K562 (cell line): ENCODE results near the gene NAIF1. TPM values are rescaled to one million over a fixed set of nuclear protein-coding genes. Genes with fewer than 3 reads are reported as not detected.

Experiments
- BHLHE40 ChIP-seq: IDR thresholded peaks from 2 replicates; pipeline ENCODE4 v1.6.1; 2011; ENCODE audit warnings: low read length, improper control_type of control experiment
- BMI1 ChIP-seq: fragments of 150-350 bp; IDR thresholded peaks from 2 replicates; pipeline ENCODE4 v1.6.1; 2014; ENCODE audit warnings: low read length
- CC2D1A ChIP-seq: fragments of 450-650 bp; IDR thresholded peaks from 2 replicates; pipeline ENCODE4 v1.6.1; 2017; ENCODE audit warnings: mild to moderate bottlenecking
- CUX1 ChIP-seq: fragments of 200-800 bp; sonication (Bioruptor generic); IDR thresholded peaks from 2 replicates; pipeline ENCODE4 v1.6.1; 2016; ENCODE audit warnings: missing genetic modification characterization, missing compliant biosample characterization
- DEAF1 ChIP-seq: fragments of 450-650 bp; formaldehyde crosslinking; IDR thresholded peaks from 2 replicates; pipeline ENCODE4 v1.4.0; 2020; ENCODE audit warnings: mild to moderate bottlenecking, moderate library complexity
- EGR1 ChIP-seq: fragments of 450-650 bp; conservative IDR thresholded peaks from 2 replicates; pipeline ENCODE4 v1.6.1; 2017; ENCODE audit warnings: mild to moderate bottlenecking
- HDAC2 ChIP-seq: fragments of 450-650 bp; IDR thresholded peaks from 2 replicates; pipeline ENCODE4 v1.6.1; 2016; ENCODE audit warnings: mild to moderate bottlenecking
- JUN ChIP-seq, 2 experiments: sonication (generic) in 1 of 2; formaldehyde crosslinking in 1 of 2; IDR thresholded peaks; 2 replicates each; pipeline versions ENCODE4 v1.6.1 to v1.8.0; 2012 to 2022; ENCODE audit warnings: borderline replicate concordance in 2 of 2, mild to moderate bottlenecking in 2 of 2, improper control_type of control experiment in 1 of 2, low read depth in 1 of 2, low read length in 1 of 2, missing genetic modification reagents in 1 of 2
- KDM4B ChIP-seq, 2 experiments: fragments of 450-650 bp in 1 of 2; sonication (generic) in 1 of 2; IDR thresholded peaks; 2 replicates each; pipeline ENCODE4 v1.6.1; 2016 to 2017; ENCODE audit warnings: borderline replicate concordance in 2 of 2, antibody characterized with exemption in 1 of 2, low read depth in 1 of 2, mild to moderate bottlenecking in 1 of 2
- KLF13 ChIP-seq: fragments of 450-650 bp; IDR thresholded peaks from 2 replicates; pipeline ENCODE4 v1.6.1; 2016; ENCODE audit warnings: missing genetic modification characterization, low read depth, mild to moderate bottlenecking, missing compliant biosample characterization, moderate library complexity, borderline replicate concordance
- PHF8 ChIP-seq: fragments of 200-600 bp; sonication (generic); IDR thresholded peaks from 2 replicates; pipeline ENCODE4 v1.6.1; 2012; ENCODE audit warnings: mixed run types, mild to moderate bottlenecking, inconsistent platforms, low read length, moderate library complexity, borderline replicate concordance
- SMAD3 ChIP-seq: fragments of 450-650 bp; formaldehyde crosslinking; conservative IDR thresholded peaks from 2 replicates; pipeline ENCODE4 v1.4.0; 2020; ENCODE audit warnings: mild to moderate bottlenecking
- TBL1XR1 ChIP-seq, 2 experiments: IDR thresholded peaks; 2 replicates each; pipeline ENCODE4 v1.6.1; 2012; ENCODE audit warnings: improper control_type of control experiment in 2 of 2, low read length in 2 of 2, mild to moderate bottlenecking in 1 of 2
- TOE1 ChIP-seq, 2 experiments: fragments of 450-650 bp in 1 of 2; sonication (generic) in 1 of 2; formaldehyde crosslinking in 1 of 2; IDR thresholded peaks; 2 replicates each; pipeline versions ENCODE4 v1.7.1 to v1.8.0; 2016 to 2022; ENCODE audit warnings: borderline replicate concordance in 2 of 2, mild to moderate bottlenecking in 2 of 2, antibody characterized with exemption in 1 of 2, inconsistent platforms in 1 of 2, low read depth in 1 of 2, missing genetic modification reagents in 1 of 2, moderate library complexity in 1 of 2
- polyA plus RNA-seq, 8 experiments: library from polyadenylated mRNA; depleted of rRNA in 4 of 8; stranded (reverse) in 5 of 8; unstranded in 3 of 8; fragments of >200 nt; fragmentation: Nextera tagmentation in 2 of 8; fragmentation: Illumina TruSeq in 1 of 8; extraction: Ambion mirVana in 2 of 8; extraction: Trizol in 1 of 8; gene quantifications; 2 replicates each; pipeline versions ENCODE4 v1.2.1 to v1.2.3, GENCODE V29; 2011 to 2014; ENCODE audit warnings: inconsistent platforms in 1 of 8, missing spikeins in 1 of 8
- total RNA-seq, 7 experiments: library from RNA; depleted of rRNA in 6 of 7; stranded (reverse); fragments of >200 nt in 6 of 7; fragmentation: Illumina TruSeq in 2 of 7; extraction: Trizol in 2 of 7; gene quantifications; 2 replicates each; pipeline versions ENCODE4 v1.2.1 to v1.2.3, GENCODE V29; 2011 to 2021; ENCODE audit warnings: low replicate concordance in 1 of 7
- TF ChIP-seq, protein P1 (sequence below): fragments of 450-650 bp; IDR thresholded peaks from 2 replicates; pipeline ENCODE4 v1.6.1; 2018; ENCODE audit warnings: mild to moderate bottlenecking, low read depth; ENCODE audit not compliant: partially characterized antibody

NAIF1 gene
- total and polyA plus RNA-seq, 9 of the 15 experiments (the other 6 are each of a cell fraction or from before 2014, with no cell fraction given), result 4.8 to 26.6 (median 17.2) TPM

GRCh38 chr9:128115187-128116103, 48.3 kb upstream of the NAIF1 start (continued):
- TF ChIP-seq BHLHE40 (peak; percentile 58; the same call in 1 of the 2 replicates), PHF8 (no peak), TOE1 (IDR thresholded peaks at IDR 0.05; ENCODE audit: borderline replicate concordance) (0 out of 2 replicates have a peak, but pooled peaks have one; percentile 72), TOE1 (CRISPR knock-in tag; IDR thresholded peaks at IDR 0.05; ENCODE audit: borderline replicate concordance, low read depth) (no peak), HDAC2 (peak; percentile 70), CC2D1A (peak; percentile 85; the same call in 1 of the 2 replicates), EGR1 (peak; percentile 67), KDM4B (IDR thresholded peaks at IDR 0.05; ENCODE audit: borderline replicate concordance in 2 of 2, low read depth in 1 of 2) (no peak), CUX1 (CRISPR knock-in tag) (peak; percentile 64; the same call in 1 of the 2 replicates), TBL1XR1 (IDR thresholded peaks at IDR 0.05; ENCODE audit: low read length in 2 of 2) (peak; percentile 71 to 82), KLF13 (no peak), DEAF1 (CRISPR knock-in tag) (no peak), SMAD3 (CRISPR knock-in tag) (no peak), BMI1 (no peak), JUN (IDR thresholded peaks at IDR 0.05; ENCODE audit: borderline replicate concordance, low read depth, low read length) (0 out of 2 replicates have a peak, but pooled peaks have one; percentile 23), JUN (CRISPR knock-in tag; IDR thresholded peaks at IDR 0.05; ENCODE audit: borderline replicate concordance) (no peak)
- TF ChIP-seq, protein P1, sequence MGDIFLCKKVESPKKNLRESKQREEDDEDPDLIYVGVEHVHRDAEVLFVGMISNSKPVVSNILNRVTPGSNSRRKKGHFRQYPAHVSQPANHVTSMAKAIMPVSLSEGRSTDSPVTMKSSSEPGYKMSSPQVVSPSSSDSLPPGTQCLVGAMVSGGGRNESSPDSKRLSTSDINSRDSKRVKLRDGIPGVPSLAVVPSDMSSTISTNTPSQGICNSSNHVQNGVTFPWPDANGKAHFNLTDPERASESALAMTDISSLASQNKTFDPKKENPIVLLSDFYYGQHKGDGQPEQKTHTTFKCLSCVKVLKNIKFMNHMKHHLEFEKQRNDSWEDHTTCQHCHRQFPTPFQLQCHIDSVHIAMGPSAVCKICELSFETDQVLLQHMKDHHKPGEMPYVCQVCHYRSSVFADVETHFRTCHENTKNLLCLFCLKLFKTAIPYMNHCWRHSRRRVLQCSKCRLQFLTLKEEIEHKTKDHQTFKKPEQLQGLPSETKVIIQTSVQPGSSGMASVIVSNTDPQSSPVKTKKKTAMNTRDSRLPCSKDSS, result no peak
